COLO668 (cell line): ENCODE data around the gene ASIC4.

Experiments used
- DNase-seq: peaks from one replicate; lab custom pipeline; 2025; ENCODE audit not compliant: unreplicated experiment; lab: John Stamatoyannopoulos, UW

ASIC4 gene

DNA sequence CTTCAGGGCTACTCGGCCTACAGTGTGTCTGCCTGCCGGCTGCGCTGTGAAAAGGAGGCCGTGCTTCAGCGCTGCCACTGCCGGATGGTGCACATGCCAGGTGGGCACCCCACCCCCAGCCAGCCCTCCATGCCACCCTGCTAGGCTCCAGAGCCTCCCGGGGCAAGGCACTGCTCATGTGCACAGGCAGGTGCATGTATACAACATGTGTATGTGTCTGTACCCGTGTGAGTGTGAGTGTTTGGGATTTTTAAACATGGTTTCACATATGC is 18.0 kb downstream of the ASIC4 start:
- DNase-seq = no peak

GRCh38 chr2:219533930-219534661 is 19.8 kb downstream of the ASIC4 start:
- DNase-seq = no peak

GRCh38 chr2:219536425-219536824 is 22.1 kb downstream of the ASIC4 start:
- no peak for DNase-seq

DNA sequence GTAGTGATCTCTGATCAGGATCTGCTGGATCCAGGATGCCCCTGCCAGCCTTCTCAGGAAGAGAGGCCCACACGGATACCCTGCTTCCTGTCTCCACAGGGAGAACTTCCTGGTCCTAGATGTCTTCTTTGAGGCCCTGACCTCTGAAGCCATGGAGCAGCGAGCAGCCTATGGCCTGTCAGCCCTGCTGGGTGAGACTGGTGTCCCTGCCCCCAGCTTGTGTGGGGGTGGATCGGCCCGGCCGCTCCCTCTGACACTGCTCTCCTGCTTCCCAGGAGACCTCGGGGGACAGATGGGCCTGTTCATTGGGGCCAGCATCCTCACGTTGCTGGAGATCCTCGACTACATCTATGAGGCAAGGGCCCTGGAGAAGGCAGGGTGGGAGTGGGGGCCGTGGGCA is 22.7 kb downstream of the ASIC4 start:
- DNase-seq = no peak

- DNase-seq = no peak
These were observed 23.6 kb downstream of the ASIC4 start for GRCh38 chr2:219537657-219538488.

- DNase-seq = no peak
These were observed 24.2 kb downstream of the ASIC4 start for GRCh38 chr2:219538504-219538951.

GRCh38 chr2:219538956-219539788 is 24.9 kb downstream of the ASIC4 start:
- DNase-seq = no peak

DNA sequence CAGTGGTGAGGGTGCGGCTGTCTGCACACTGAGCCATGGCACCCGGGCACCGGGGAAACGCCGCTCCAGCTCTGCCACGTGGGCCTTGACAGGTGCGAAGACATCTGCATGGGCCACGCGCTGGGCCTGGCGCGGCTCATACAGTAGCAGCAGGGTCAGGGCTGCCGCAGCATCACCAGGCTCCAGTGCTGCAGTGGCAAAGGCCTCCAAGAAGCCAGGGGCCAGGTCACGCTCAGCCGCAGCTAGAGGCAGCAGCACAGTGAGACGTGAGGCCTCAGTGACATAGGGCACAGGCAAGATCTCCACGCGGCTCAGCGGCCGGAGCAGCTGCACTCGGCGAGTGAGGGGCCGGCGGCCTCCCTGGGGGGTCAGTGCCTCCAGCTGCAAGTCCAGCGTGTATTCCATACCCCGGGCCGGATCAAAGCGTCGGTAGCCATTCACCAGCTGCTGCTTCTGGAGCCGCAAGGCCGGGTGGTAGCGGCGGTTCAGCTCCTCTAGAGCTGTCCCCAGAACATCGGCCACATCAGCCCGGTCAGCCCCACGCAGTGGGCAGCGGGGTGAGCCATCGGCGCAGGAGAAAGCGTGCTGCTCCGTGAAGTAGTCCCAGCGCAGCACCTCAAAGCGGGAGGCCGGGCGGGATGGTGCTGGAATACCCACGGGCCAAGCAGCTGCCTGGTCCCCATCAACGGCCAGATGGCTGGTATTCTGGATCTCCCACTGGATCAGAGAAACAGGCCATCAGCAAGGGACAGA is 25.8 kb downstream of the ASIC4 start:
- no peak for DNase-seq

DNA sequence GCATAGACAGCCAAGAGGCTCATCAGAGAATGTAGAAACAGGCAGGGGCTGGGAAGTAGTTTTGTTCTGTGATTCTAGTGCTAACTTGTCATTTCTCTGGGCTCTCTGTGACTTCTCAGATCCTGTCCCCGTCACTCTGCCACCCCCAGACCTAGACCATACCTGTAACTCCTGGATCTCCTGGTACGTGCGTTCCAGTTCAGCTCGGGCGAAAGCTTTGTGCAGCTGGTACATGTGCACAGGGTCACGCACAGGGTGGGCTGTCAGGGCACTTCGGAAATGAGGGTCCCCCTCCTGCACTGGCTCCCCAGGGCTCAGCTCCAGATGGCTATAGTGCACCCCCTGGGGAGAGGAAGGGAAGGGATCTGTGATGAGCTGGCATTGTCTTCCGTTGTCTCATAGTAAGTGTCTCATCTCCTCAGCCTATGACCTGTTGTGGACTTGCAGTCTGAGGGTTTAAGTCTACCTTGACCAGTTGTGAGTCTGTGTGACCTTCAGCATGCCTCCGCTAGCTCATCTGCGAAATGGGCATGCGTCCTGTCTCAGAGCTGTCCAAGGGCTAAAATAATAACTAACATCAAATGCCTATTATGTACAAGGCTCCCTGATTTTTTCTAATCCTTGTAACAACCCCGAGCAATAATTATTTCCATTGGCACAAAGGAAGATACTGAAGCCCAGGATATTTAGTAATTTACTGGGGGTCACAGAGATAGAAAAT is 26.7 kb downstream of the ASIC4 start:
- DNase-seq = no peak

DNA sequence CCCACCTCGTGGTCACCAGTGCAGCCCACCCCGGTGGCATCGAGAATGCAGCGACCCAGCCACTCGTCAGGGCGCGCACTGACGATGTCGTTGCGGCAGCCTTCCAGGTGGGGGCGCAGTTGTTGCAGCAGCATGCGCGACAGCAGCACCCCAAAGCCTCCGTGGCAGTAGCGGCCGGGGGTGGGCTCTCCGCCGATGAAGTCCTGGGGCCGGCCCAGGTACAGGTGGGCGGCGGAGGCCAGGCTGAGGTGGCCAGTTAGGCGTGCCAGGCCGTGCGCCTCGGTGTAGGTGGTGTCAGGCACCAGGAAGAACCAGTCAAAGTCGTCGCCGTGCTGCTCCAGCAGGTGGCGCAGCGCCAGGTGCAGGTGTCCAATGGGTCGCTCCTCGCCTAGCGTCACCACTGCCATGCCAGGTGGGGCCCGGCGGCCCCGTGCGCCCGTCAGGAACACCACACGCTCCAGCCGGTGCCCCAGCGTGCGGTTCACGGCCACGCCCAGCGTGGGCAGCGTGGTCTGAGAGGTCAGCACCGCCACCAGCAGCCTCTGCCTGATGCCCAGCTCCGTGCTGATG is 27.4 kb downstream of the ASIC4 start:
- peak; percentile 96 for DNase-seq

GRCh38 chr2:219542931-219543595 is 28.8 kb downstream of the ASIC4 start:
- DNase-seq = peak; percentile 76

DNA sequence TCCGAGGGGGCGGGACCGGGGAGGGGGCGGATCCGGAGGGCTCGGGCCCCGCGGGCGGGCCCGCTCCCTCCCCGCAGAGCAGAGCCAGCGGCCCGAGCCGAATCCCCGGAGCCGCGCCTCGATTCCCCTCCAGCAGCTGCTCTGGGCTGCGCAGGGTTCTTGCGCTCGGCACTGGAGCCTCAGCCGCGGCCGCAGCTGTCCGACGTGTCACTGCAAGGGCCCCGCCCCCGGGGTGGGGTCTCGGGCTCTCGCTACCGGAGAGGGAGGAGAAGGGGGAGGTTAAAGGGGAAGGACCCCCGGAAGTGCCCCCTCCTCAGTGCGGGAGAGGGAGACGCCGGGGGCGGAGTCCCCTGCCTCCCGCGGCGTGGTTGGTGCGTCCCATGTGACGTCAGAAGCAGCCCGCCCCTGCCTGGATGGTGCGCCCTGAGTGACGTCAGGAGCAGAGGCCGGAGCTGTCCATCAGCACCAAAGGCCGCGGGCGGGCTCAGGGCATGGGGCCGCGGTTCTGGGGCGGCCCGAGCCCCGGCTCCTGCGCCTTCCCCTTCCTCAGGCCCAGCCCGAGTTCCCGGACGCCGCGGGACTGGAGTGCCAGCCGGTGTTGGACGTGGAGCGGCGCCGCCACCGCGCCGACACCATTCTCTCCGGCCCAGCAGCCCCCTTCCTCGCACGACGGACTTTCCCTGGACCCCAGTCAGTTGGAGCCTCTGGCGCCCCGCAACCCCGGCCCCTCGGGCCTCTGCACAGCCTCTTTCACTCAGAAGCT is 29.5 kb downstream of the ASIC4 start, which contains the start of the genes CHPF and TMEM198:
Gene CHPF, minus strand, starts transcription at position 214 of the 763 bp plus-strand sequence. CDS start 271 bp downstream, outside the sequence.
Gene TMEM198, plus strand, starts transcription at position 433 of the 763 bp plus-strand sequence. CDS start 700 bp downstream, outside the sequence.
- DNase-seq = peak; percentile 99

DNA sequence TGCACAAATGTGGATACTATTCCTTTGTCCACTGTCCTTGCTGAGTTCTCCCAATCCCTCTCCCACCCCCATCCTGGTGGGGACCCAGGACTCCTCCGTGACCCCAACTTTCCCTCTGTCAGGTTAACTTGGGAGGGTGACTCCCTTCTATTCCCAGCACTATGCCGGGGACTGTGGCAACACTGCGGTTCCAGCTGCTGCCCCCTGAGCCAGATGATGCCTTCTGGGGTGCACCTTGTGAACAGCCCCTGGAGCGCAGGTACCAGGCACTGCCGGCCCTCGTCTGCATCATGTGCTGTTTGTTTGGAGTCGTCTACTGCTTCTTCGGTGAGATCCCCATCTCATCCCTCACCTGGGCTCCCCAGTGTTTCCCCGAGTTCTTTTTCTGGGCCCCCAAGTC is 30.3 kb downstream of the ASIC4 start:
- peak; percentile 19 for DNase-seq

GRCh38 chr2:219545295-219545942 is 31.1 kb downstream of the ASIC4 start:
- DNase-seq = no peak

DNA sequence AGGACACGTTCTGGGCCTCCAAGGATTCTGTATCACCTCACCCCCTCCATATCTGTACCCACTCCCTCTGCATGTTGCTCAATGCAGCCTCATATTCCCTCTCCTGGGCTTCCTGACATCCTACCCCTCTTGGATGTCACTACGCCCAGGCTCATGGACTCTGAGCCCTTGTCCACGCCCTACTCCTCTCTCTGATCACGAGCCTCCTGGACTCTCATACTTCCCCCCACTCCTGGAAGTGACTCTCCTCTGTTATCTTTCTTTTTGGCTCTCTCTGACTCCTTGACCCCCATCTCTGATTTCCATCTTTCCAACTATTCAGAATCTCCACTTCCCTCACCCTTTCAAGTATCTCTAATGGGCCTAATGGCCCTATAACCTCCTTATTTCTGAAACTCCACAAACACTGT is 31.7 kb downstream of the ASIC4 start:
- no peak for DNase-seq

GRCh38 chr2:219547621-219548020 is 33.3 kb downstream of the ASIC4 start:
- DNase-seq = no peak

- no peak for DNase-seq
These were observed 34.7 kb downstream of the ASIC4 start for GRCh38 chr2:219548990-219549389.

DNA sequence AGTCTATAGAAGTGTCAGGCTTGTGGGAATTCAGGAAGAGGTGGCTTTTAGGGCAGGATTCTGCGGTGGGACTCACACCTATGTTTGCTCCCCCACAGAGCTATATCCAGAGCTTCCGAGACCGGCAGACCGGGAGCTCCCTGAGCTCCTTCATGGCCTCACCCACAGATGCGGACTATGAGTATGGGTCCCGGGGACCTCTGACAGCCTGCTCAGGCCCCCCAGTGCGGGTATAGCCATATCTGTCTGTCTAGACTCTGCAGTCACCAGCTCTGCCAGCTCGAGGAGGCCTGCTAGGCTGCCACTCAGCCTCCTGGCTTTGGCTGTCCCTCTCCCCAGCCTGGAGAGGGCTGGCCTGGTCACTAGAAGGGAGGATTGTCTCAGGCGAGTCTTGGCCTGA is 35.3 kb downstream of the ASIC4 start:
- DNase-seq = no peak
